Mesenchymal stem cell (in vitro differentiated cells and primary cell): ENCODE results near the gene CFAP206.

Source experiments
- DNase-seq: peaks from one replicate; pipeline ENCODE4 v3.0.0-alpha.2; 2013
- H2AFZ ChIP-seq: one replicate; pipeline ENCODE4 v1.6.1; 2013; ENCODE audit warnings: low read depth, mild to moderate bottlenecking, control low read depth, inconsistent platforms, low read length, moderate library complexity
- H2AK5ac ChIP-seq: 2 replicates; pipeline ENCODE4 v1.6.1; 2013; ENCODE audit warnings: low read length, moderate library complexity, mild to moderate bottlenecking, inconsistent platforms; ENCODE audit not compliant: severe bottlenecking
- H2BK120ac ChIP-seq: one replicate; pipeline ENCODE4 v1.6.1; 2013; ENCODE audit warnings: low read depth, mild to moderate bottlenecking, inconsistent platforms, low read length, moderate library complexity
- H2BK12ac ChIP-seq, 2 experiments: one replicate each; pipeline ENCODE4 v1.6.1; 2013; ENCODE audit warnings: inconsistent platforms in 2 of 2, low read length in 2 of 2, mild to moderate bottlenecking in 2 of 2, moderate library complexity in 2 of 2, control low read depth in 1 of 2
- H2BK15ac ChIP-seq: one replicate; pipeline ENCODE4 v1.6.1; 2013; ENCODE audit warnings: mild to moderate bottlenecking, low read depth, inconsistent platforms; ENCODE audit not compliant: poor library complexity, severe bottlenecking
- H2BK5ac ChIP-seq: 2 replicates; pipeline ENCODE4 v1.6.1; 2013; ENCODE audit warnings: low read depth, mild to moderate bottlenecking, low read length, control low read depth, inconsistent platforms; ENCODE audit not compliant: poor library complexity, severe bottlenecking
- H3K14ac ChIP-seq, 2 experiments: one replicate each; pipeline ENCODE4 v1.6.1; 2013; ENCODE audit warnings: inconsistent platforms in 2 of 2, low read length in 2 of 2, control low read depth in 1 of 2, mild to moderate bottlenecking in 1 of 2, moderate library complexity in 1 of 2
- H3K18ac ChIP-seq, 2 experiments: one replicate each; pipeline ENCODE4 v1.6.1; 2013; ENCODE audit warnings: inconsistent platforms in 2 of 2, low read length in 2 of 2, control low read depth in 1 of 2, low read depth in 1 of 2, mild to moderate bottlenecking in 1 of 2
- H3K23ac ChIP-seq, 2 experiments: one replicate each; pipeline ENCODE4 v1.6.1; 2013; ENCODE audit warnings: inconsistent platforms in 2 of 2, low read length in 2 of 2, mild to moderate bottlenecking in 2 of 2, moderate library complexity in 2 of 2, control low read depth in 1 of 2
- H3K27ac ChIP-seq: 2 replicates; pipeline ENCODE4 v1.5.1; 2013; ENCODE audit warnings: mild to moderate bottlenecking, moderate library complexity, low read length, control low read depth, inconsistent platforms; ENCODE audit not compliant: poor library complexity, severe bottlenecking
- H3K27me3 ChIP-seq, 2 experiments: 2 replicates each; pipeline versions ENCODE4 v1.6.1 to v1.7.0; 2013; ENCODE audit warnings: low read length in 2 of 2, mild to moderate bottlenecking in 2 of 2, moderate library complexity in 2 of 2, control low read depth in 1 of 2, inconsistent platforms in 1 of 2; ENCODE audit not compliant: control insufficient read depth in 1 of 2, insufficient read depth in 1 of 2
- H3K36me3 ChIP-seq, 2 experiments: 2 replicates each; pipeline versions ENCODE4 v1.6.1 to v1.7.0; 2013; ENCODE audit warnings: low read length in 2 of 2, control low read depth in 1 of 2, inconsistent platforms in 1 of 2, low read depth in 1 of 2, mild to moderate bottlenecking in 1 of 2; ENCODE audit not compliant: insufficient read depth in 2 of 2, control insufficient read depth in 1 of 2
- H3K4ac ChIP-seq, 2 experiments: one replicate each; pipeline ENCODE4 v1.6.1; 2013; ENCODE audit warnings: inconsistent platforms in 2 of 2, low read length in 2 of 2, mild to moderate bottlenecking in 2 of 2, moderate library complexity in 2 of 2, control low read depth in 1 of 2, low read depth in 1 of 2
- H3K4me1 ChIP-seq: 2 replicates; pipeline ENCODE4 v1.6.1; 2013; ENCODE audit warnings: low read depth, low read length, control low read depth; ENCODE audit not compliant: control insufficient read depth, insufficient read depth
- H3K4me2 ChIP-seq: 2 replicates; pipeline ENCODE4 v1.6.1; 2013; ENCODE audit warnings: low read length, mild to moderate bottlenecking, inconsistent platforms; ENCODE audit not compliant: poor library complexity, severe bottlenecking
- H3K4me3 ChIP-seq, 2 experiments: 2 replicates each; pipeline versions ENCODE4 v1.5.1 to v1.7.0; 2013; ENCODE audit warnings: low read length in 2 of 2, mild to moderate bottlenecking in 2 of 2, control low read depth in 1 of 2, low read depth in 1 of 2; ENCODE audit not compliant: insufficient read depth in 1 of 2
- H3K79me1 ChIP-seq: replicated peaks from 2 replicates; pipeline ENCODE4 v1.6.1; 2013; ENCODE audit warnings: mild to moderate bottlenecking, control low read depth, low read length, inconsistent platforms; ENCODE audit not compliant: poor library complexity, severe bottlenecking
- H3K9ac ChIP-seq: 2 replicates; pipeline ENCODE4 v1.7.0; 2013; ENCODE audit warnings: mild to moderate bottlenecking, low read length, moderate library complexity
- H3K9me3 ChIP-seq: 2 replicates; pipeline ENCODE4 v1.7.0; 2013; ENCODE audit warnings: mild to moderate bottlenecking, low read length; ENCODE audit not compliant: control insufficient read depth
- H4K8ac ChIP-seq: one replicate; pipeline ENCODE4 v1.6.1; 2013; ENCODE audit warnings: inconsistent platforms, mild to moderate bottlenecking, low read length, moderate library complexity
- H4K91ac ChIP-seq: one replicate; pipeline ENCODE4 v1.6.1; 2013; ENCODE audit warnings: mild to moderate bottlenecking, low read length, inconsistent platforms
- WGBS: methylation state at CpG from one replicate; pipeline ENCODE4 v1.1.7; 2013; ENCODE audit warnings: mixed read lengths; 5-methylcytosine and 5-hydroxymethylcytosine counted together

CFAP206 gene

DNA sequence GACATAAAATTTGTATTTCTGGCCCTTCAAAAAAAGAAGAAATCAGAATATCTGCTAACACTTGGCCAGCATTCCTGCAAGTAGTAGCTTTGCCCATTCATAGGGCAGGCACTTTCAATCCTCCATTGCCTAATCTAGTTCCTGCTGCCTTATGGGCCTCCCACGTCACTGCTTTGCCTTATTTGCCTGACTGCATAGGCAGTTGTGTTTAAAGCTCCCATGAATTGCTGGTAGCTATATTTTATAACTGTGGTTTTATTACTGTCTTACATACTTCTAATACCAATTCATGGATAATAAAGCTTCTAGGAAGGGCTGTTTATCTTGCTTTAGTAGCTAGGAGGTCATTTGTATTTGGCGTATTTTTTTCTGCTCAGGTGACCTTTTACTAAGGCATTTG, 57.3 kb downstream of the CFAP206 start:
- Histone ChIP-seq H3K4me2 (no peak overlapping the region), H2AK5ac (no peak overlapping the region), H4K91ac (no peak overlapping the region), H3K9me3 (no peaks in the 10 kb centered on the region), H2BK120ac (no peak overlapping the region), H3K18ac (no peak overlapping the region), H3K4me1 (no peaks in the 10 kb centered on the region), H3K14ac (no peak overlapping the region), H3K23ac (no peak overlapping the region), H3K27ac (no peak overlapping the region), H2BK15ac (no peak overlapping the region), H3K27me3 (peaks cover 0 to 5% of the 10 kb centered on the region in 2 experiments), H3K36me3 (no peaks in the 10 kb centered on the region), H4K8ac (no peak overlapping the region), H3K9ac (no peak overlapping the region), H2BK5ac (no peak overlapping the region), H3K4ac (no peak overlapping the region), H2AFZ (no peak overlapping the region), H2BK12ac (no peak overlapping the region), H3K79me1 (no peaks in the 10 kb centered on the region), H3K4me3 (no peak overlapping the region)
- no peak for DNase-seq
- 88% methylated on average over 1 of the region's 2 CpGs for WGBS

DNA sequence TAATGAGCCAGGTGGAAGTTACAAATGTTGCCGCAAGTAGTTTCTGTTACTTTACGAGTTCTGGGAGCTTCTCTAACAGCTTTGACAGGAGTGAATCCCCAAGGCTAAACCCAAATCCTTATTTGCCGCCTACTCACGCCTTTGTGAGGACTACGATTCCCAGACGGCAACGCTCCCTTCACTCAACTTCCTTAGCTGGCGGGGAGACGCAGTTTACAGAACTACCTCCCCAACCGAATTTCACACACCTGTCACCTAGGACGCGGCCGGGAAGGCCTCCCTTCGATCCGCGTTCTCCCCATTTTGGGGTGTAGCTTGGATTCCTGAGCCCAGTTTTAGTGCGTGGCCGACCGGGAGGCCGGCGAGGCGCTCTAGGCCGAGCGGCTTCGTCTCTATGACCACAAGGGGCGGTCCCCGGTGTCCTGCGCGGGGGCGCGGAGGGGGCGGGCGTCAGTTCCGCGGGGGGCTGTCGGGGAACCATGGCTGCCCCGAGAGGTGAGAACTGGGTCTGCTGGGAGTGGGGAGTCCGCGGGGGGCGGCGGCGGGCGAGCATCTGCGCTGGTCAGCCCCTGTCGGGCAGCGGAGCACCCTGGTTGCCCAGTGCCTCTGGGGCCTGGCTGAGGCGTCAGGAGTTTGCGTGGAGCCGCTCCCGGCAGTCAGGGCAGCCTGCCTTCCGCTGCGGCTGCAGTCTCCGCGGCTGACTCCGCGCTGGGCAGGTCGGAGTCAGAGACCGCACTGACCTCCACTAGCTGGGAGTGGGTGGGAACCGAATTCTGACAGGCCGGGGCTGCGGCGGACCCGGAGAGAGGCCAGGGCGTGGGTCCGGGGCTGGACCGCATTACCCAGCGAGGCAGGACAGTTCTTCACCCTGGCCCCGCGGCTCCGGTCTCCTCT, 65.0 kb downstream of the CFAP206 start, which contains the start of gene SLC35A1:
SLC35A1 (plus strand) TSS at position 450 of the 894 bp plus-strand sequence; CDS start at position 480, 30 bp downstream.
- Histone ChIP-seq H2AFZ (peak within 1 kb of the TSS; percentile 100), H2AK5ac (no peak within 1 kb of the TSS), H3K4me3 (peak within 1 kb of the TSS; percentile 92 to 96), H4K91ac (peak within 1 kb of the TSS; percentile 98), H3K27me3 (no peaks in the 10 kb centered on the region), H4K8ac (peak within 1 kb of the TSS; percentile 97), H3K9ac (peak within 1 kb of the TSS; percentile 96), H3K27ac (peak within 1 kb of the TSS; percentile 71), H3K4me2 (peak within 1 kb of the TSS; percentile 99), H2BK12ac (peak within 1 kb of the TSS in 1 of 2 experiments; percentile 95), H3K14ac (peak within 1 kb of the TSS in 1 of 2 experiments; percentile 100), H2BK120ac (no peak within 1 kb of the TSS), H3K4ac (peak within 1 kb of the TSS; percentile 37 to 95), H2BK15ac (peak within 1 kb of the TSS; percentile 71), H3K4me1 (peaks cover 4% of the 10 kb centered on the region), H3K36me3 (peaks cover 0 to 3% of the 10 kb centered on the region in 2 experiments), H3K18ac (peak within 1 kb of the TSS; percentile 84 to 100), H2BK5ac (peak within 1 kb of the TSS; percentile 49), H3K9me3 (no peaks in the 10 kb centered on the region), H3K23ac (peak within 1 kb of the TSS in 1 of 2 experiments; percentile 96), H3K79me1 (peaks cover 15% of the 10 kb centered on the region)
- under 1% methylated on average over 61 of the region's 70 CpGs for WGBS
- peak; percentile 88 for DNase-seq

DNA sequence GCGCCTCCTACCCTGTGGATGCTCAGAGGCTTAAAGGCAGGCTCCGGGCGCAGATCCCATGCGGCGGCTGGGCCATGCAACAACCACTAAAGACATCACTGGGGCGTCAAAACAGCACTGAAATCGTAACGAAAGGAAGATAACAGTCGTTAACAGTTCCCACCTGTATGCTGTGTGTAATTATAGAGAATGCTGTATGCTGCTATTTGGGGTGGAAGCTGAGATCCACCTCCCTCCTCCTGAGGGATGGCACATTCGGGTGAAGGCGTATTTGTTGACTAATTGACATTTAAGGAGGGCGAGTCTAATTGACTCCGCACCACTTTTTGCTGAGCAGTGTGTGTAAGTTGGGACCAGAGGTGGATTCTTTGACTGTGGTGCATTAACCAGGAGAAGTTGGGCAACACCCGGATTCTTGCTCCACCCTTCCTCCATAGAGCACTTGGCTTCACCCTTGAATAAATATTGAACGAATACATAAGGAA, 65.7 kb downstream of the CFAP206 start:
- WGBS, result 4% methylated on average over 12 of the region's 15 CpGs
- peak overlapping the region in 1 of 2 experiments; percentile 2 for H3K14ac ChIP-seq
- H2AK5ac ChIP-seq, result no peak overlapping the region
- H2BK15ac ChIP-seq, result no peak overlapping the region
- H2BK120ac ChIP-seq, result no peak overlapping the region
- H2BK12ac ChIP-seq, result peak overlapping the region in 1 of 2 experiments; percentile 37
- H3K4me2 ChIP-seq, result peak overlapping the region; percentile 99
- no peak overlapping the region for H4K91ac ChIP-seq
- peak overlapping the region in 1 of 2 experiments; percentile 94 for H3K23ac ChIP-seq
- H3K18ac ChIP-seq, result peak overlapping the region; percentile 80 to 100
- H2BK5ac ChIP-seq, result no peak overlapping the region
- peaks cover 0 to 10% of the 10 kb centered on the region in 2 experiments for H3K36me3 ChIP-seq
- H4K8ac ChIP-seq, result peak overlapping the region; percentile 83
- H3K27ac ChIP-seq, result peak overlapping the region; percentile 69
- H3K9ac ChIP-seq, result peak overlapping the region; percentile 96
- peaks cover 4% of the 10 kb centered on the region for H3K4me1 ChIP-seq
- DNase-seq, result peak; percentile 48
- H3K27me3 ChIP-seq, result no peaks in the 10 kb centered on the region
- H3K9me3 ChIP-seq, result no peaks in the 10 kb centered on the region
- H3K4me3 ChIP-seq, result peak overlapping the region; percentile 92 to 96
- H3K4ac ChIP-seq, result peak overlapping the region in 1 of 2 experiments; percentile 82
- peak overlapping the region; percentile 97 for H2AFZ ChIP-seq
- H3K79me1 ChIP-seq, result peaks cover 15% of the 10 kb centered on the region

DNA sequence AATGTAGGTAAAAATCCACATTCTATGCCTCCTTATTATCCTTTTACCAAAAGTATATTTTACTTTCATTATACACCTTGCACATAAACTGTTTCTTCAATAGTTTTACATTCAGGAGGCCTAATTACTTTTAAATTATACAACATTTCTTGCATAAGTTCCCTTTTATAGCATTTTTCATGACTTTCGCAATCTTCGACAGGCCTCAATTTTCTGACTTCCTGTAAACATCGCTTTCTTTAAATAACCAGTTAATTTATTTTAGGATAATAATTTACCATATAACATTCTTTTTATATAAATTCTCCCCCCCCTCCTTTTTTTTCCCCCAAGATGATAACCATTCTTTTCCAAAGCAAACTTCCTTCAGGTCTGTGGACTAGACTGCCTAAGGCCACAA, 74.2 kb downstream of the CFAP206 start:
- Histone ChIP-seq H3K4me2 (no peak overlapping the region), H3K27me3 (no peaks in the 10 kb centered on the region), H3K9ac (no peak overlapping the region), H3K36me3 (peaks cover 0 to 34% of the 10 kb centered on the region in 2 experiments), H3K27ac (no peak overlapping the region), H4K91ac (no peak overlapping the region), H3K4ac (no peak overlapping the region), H3K14ac (no peak overlapping the region), H2AFZ (no peak overlapping the region), H3K9me3 (peaks cover 7% of the 10 kb centered on the region), H2AK5ac (no peak overlapping the region), H2BK12ac (no peak overlapping the region), H4K8ac (no peak overlapping the region), H2BK5ac (no peak overlapping the region), H3K4me3 (no peak overlapping the region), H3K4me1 (peaks cover 5% of the 10 kb centered on the region), H3K18ac (no peak overlapping the region), H2BK15ac (no peak overlapping the region), H3K79me1 (peaks cover 12% of the 10 kb centered on the region), H2BK120ac (no peak overlapping the region), H3K23ac (no peak overlapping the region)
- 100% methylated on average over 2 of the region's 3 CpGs for WGBS
- no peak for DNase-seq
